ENCODE measurements around the gene KCNK5.

The KCNK5 gene

DNA sequence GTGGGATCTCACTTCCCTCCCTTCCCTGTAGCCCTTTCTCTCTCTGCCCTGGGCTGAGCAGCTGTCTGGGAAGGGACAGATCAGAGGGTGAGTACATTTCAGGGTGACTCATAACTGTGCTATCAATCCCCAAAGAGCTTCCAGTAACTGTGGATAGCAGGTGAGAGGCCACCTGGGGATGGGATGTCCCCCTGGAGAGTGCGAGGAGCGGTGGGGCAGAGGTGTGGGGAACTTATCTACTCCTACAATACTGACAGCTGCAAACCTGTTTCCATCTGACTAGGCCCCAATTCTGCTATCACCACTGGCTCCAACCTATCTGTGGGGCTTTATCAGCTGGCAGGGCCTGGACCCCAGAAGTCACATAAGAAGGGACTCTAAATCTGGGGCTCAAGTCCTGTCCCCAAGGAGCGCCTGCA lies 32.6 kb downstream of the KCNK5 start:
- DNase-seq = no peak

DNA sequence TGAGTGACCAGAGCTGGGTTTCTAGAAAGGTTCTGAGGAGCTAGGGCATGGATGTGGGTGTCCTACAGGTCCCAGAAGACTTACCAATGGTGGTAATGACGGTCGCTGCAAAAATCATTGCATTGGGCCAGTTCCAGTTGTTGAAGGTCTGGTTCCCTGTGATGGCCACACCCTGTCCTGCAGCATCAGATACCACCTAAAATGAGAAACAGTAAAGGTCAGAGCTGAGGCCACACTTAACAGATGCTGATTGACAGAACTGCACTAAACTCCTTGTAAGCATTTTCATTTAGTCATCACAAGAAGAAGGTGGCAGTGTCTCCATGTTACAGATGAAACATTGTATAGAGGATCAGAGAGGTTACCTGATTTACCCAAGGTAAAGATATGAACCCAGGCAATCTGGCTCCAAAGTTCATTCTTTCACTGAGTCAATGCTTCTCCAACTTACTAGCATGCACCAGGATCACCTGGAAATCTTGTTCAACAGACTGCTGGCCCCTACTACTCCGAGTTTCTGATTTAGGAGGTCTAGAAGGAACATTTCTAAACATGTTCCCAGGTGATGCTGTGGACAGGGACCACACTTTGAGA lies 33.4 kb downstream of the KCNK5 start:
- DNase-seq = no peak

DNA sequence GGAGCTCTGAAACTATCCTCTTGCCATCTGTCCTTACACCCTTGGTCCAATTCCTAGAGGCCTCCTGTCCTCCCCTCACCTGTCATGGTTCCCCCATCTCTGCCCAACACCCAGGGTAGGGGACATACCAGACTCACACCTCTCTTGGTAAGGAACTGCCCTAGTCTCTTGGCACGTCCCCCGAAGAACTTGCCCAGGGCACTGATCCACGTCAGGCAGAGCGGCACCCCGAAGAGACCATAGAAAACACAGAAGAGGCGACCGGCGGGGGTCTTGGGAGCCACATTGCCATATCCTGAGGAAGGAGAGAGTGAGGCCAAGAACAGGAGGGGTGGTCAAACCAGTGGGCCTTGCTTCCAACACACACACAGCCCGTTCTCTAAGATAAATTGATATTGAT lies 34.8 kb downstream of the KCNK5 start:
- no peak for DNase-seq

DNA sequence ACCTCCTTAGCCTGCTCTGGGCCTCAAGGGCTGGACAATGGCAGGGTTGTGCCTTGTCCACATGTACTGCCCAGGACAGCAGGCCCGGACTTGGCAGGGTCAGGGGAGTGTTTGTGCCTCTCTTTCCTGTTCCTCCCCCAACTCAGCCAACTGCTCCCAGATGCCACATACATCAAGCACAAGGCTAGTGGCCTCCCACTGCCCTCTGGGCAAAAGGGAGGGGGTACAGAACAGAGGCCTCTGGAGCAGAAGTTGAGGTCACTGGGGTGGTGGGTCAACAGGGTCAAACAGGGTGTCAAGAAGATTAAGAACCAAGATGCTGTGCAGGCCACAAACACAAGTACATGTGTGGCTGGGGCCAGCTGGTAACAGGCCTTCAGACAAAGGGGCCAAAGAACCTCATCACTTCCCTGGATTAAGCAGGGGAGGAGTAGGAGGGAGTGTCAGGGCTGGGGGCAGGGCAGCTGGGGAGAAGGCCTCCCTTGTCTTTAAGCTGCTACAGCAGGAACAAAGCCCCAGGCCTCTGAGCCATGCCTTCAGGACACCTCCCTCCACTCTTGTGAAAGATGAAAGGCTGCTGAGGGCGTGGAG lies 36.0 kb downstream of the KCNK5 start:
- DNase-seq = no peak

DNA sequence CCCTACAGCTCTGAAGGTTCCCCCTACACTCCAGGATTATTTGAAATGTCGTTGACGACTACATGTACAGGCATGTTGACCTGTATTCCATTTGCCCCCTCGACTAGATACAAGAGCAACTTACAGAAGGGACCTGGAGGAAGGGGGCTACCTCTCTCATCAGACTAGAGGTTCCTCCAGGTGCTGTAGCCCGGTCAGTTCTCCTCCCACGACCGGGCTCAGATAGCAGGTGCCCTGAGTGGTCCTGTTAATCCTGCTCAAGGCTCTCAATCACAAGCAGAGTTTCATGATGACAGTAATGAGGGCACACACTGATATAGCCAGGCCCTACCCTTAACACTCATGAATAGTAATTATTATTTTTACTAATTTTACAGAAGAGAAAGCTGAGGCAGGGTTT lies 36.5 kb downstream of the KCNK5 start:
- no peak for DNase-seq

DNA sequence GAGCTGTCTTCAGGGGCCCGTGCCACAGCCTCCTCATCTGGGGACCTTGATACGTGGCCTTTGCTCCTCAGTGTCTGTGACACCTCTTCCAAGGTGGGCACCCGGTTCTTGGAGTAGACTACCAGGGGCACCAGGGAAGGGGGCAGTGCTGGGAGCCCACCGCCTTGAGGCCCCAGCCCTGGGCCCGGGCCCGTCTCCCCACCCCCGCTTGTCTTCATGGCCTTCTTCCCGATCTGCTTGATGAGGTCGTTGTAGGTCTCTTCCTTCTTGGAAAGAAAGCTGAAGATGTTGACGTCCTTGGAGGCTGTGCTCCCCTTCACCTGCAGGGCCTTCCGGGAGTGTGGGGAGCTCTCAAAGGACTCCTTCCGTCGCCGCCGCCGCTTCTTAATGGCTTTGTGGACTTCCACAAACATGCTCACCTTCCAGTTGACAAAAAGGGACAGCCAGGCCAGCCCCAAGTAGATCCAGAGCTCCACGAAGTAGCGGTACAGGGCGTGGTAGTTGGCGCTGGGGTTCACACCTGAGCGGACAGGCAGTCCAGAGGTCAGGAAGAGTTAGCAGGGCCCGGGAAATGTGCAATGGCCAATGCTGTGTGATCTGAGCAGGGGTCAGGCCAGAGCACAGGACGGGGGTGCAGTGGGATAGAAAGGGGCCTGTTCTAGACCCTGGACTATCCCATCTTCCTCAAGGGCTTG lies 37.9 kb downstream of the KCNK5 start:
- no peak for DNase-seq

DNA sequence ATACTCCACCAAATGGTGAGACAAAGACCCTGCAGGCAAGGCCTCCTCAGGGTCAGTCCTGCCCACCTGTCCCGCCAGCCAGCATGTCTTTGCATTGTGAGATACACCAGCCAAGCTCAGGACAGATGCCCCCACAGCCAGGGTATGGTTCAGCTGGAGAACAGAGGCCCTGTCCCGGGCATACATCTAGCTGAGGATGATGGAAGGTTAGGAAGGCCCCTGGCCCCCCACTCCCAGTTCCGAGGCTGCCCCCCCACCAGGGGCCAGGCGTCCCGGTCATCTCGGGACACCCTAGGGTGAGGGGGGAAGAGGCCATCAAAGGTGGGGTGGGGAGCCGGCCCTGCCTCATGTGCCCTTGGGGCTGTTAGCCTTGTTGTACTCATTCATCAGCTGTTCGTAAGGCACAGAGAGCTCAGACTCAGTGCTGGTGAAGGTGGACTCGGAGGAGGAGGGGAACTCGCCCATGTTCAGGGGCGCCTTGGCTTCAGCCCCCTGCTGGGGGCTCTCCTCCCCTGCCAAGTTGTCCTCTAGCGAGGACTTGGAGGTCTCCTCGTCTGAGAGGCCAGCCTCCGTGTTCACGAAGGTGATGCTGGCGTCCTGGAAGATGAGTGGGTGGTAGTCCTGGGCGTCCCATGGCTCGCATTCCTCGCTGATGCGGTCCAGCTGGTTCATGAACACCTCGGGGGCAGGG lies 38.6 kb downstream of the KCNK5 start:
- DNase-seq = no peak

DNA sequence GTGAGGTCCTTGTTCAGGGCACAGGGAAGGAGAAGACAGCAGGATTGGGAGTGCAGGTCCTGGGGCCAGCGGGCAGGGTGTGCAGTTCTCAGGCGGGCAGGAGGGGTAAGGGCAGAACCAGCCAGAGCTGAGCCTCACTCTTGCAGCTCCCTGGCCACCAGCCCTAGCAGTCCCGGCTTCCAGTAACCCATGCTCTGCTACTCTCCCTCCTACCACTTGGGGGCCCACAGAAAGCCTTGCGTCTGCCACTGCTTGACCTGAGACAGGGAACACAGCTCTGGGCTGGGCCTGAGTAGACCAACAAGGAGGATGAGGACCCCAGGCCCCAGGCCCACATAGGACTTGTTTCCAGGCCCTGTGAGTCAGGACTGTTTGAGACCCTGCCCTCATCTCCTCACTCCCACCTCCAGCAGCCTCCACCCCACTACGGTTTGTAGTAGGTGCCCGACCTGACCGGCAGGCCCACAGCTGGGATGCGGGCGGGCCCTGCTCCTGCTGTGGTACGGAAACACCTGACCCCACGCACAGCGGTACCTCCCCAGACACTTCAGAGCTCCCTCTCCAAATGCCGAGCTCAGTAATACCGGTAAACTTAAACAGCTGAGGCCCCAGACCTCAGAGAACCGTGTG lies 39.2 kb downstream of the KCNK5 start:
- DNase-seq = peak; percentile 40

DNA sequence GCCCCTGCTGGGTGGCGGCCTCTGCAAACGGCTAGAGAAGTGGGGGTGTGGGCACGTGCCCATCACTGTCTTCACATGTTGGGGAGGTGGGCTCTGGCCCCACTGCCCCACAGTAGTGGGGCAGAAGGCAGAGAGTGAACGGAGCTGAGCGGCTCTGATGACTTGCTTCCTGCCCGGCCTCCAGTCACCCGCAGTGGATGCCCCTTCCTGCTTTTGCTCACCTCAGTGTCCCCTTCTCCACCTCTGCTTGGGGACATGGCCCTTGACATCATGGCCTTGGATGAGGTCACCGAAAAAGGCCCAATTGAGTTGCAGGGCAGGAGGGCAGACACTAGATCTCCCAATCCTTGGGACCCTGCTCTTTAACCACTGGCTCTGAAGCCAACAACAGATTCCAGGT lies 40.1 kb downstream of the KCNK5 start:
- DNase-seq = no peak

DNA sequence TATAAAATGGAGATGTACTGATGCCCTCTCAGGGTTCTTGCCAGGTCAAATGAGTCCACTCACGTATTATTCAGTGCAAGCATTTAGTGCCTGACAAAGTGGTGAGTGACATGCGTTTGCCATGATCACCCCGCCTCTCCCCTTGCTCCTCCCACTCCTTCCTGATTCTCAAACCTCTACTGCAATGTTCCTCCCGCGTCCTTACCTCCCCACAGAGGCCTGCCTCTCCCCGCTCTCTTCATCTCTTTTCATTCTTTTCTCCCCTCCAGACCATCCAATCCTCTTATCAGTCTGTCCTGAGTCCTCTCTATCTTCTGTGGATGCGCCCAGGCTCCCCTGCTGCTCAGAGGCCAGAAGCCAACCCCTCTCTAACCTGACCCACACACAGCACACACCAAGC lies 40.7 kb downstream of the KCNK5 start:
- peak; percentile 31 for DNase-seq

DNA sequence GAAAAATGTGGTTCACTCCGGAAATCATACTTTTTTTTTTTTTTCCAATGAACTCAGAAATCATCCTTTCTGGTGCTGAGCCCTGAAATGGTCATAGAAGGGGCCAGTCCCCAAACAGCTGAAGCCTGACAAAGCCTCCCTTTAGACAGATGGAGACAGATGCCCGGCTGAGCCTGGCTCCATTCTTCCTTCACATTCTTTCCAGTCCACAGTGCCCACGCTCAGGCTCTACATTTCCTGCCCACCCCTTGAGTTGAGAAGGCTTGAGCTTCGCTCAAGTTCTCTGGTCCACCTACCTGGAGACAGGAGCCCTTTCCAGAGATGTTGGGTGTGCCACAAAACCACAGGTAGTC lies 41.2 kb downstream of the KCNK5 start:
- no peak for DNase-seq

DNA sequence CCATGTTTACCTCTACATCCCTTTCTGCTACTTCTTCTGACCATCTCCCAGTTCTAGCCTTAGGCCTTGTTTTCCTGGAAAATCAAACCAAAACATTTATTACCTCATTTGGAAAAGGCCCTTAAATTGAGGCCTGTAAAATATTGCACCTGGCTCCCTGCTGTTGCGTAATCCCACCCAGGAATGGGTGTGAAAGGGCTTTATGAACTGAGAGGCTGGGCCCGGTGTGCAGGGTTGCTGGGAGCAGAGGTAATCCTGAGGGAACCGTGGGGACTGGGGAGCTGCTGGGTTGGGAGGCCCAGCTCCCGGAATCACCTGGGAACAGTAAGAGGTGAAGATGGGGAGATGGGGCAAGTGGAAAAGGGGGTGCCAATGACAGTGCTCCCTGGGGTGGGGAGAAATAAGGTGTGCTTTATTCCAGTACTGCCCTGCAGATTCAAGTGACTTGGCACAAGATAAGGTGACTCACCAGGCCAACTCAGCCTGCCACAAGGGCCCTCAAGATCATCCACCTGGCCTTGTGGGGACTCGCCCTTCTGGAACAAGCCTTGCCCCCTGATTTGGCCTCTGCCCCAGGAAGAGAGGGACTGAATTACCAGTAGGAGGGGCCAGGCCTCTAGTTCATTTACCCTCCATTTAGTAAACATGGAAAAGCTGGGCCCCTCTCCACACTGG lies 44.2 kb downstream of the KCNK5 start:
- DNase-seq = no peak

DNA sequence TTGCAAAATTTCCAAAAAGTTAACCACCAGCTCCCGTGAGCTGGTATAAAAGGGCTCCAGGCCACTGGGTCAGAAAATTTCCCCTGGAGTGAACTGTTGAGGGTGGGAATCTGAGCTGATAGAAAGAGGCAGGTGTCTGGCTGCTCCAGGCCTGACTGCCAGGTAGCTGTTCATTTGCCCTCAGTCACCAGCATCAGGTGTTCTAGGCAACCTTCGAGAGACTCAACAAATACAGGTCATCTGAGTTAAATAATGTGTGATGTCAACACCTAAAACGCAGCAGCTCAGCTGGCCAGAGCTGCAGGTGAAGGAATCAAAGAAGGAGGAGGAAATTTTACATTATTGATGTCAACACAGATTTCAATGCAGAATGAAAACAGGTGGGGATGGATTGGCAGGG lies 46.7 kb downstream of the KCNK5 start:
- DNase-seq = no peak

DNA sequence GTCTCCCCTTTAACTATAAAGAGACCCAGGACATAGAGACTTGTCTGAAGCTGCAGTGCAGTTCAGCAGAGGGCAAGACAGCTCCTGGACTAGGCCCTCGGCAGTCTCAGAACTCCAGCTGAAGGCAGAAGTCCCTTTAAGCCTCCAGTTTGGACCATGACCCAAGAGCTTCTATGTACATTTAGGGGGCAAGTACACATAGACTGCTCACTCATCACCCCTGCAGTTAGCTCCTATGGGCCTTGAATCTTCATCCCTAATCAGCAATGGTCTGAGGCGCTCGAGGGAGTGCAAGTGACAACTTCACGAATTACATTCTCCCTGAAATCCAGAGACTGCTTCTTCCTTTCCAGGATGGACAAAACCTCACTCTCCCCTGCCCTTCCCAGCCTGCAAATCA lies 47.4 kb downstream of the KCNK5 start:
- no peak for DNase-seq

DNA sequence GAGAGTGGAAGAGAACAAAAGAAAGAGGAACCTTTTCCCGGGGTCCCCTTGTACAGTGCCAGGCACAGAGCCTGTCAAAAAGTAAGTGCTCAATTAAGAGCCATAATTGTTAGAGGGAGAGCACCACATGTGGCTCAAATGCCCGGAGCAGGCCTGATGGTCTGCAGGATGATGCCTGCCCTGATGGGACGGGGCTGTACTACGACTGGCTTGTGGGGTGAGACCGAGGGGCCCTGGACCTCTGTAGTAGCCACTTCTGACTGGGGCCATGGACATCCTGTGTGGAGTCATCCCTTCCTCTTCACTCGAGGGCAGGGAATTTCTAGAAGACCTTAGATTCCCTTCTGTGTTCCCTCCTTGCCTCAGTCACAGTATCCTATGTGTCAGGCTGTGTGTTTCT lies 47.9 kb downstream of the KCNK5 start:
- DNase-seq = no peak

DNA sequence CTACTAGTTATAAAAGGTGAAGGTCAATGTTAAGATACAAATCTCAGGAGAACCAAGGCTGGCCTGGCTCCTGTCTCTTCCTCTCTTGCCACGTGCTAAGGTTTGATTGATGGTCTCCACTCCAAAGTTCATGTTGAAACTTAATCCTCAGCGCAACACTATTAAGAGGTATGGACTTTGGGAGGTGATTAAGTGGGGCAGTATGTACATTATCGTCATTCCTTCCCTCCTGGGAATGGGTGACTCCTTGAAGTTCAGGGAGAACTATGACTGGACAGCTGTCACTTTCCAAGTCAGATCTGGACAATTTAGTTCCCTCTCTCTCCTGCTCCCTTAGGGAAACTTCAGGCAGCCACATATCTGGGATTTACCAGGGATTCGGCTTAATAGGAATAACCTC lies 50.5 kb downstream of the KCNK5 start:
- DNase-seq = no peak

DNA sequence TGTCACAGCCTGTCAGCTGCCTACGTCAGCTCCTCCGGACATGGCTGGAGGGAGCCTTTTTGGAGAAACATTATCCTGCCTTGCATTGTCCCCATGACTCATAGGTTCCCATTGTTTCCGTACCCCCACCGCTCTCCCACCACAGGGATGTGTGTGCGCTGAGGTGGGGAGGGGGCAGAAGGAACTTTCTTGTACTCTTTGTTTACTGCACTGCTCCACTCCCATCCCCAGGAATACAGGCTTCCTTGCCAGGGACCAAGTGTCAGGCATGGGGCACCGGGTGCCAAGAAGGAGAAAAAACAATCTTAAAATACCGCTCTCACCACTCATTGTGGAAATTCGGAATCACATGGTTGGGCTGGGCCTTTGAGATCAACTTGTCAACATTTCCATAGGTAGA lies 51.0 kb downstream of the KCNK5 start:
- DNase-seq = no peak

DNA sequence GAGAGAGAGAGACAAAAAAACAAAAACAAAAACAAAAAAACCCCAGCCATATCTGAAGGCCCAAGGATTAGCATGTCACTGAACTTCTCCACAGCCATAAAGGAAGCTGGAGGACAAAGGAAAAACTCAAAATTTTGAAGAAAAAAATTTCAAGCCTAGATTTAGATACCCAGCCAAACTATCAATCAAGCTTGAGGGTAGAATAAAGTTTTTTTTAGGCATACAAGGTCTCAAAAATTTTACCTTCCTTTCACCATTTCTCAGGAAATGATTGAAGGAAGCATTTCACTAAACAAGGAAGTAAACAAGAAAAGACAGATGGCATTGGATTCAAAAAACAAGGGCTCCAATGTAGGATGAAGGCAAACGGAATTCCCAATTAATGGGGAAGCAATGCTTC lies 52.1 kb downstream of the KCNK5 start:
- DNase-seq = no peak

DNA sequence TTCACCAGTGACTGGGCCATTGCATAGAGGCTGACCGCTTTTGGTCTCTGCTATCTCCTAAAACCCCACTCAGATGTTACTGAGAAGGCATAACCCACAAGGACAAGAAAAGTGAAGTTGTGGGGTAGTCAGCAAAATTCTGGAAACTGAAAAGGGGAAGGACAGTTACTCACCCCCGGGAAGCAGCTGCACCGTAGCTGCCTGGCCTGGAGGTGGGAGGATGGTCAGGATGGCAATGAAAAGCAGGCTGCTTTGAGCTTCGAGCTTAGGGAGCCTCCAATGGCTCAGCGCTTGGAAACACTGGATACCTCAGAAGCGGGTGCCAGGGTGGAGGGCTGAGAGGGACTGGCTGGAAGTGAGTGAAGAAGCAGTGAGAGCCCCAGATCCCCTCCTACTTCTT lies 56.0 kb downstream of the KCNK5 start:
- no peak for DNase-seq

DNA sequence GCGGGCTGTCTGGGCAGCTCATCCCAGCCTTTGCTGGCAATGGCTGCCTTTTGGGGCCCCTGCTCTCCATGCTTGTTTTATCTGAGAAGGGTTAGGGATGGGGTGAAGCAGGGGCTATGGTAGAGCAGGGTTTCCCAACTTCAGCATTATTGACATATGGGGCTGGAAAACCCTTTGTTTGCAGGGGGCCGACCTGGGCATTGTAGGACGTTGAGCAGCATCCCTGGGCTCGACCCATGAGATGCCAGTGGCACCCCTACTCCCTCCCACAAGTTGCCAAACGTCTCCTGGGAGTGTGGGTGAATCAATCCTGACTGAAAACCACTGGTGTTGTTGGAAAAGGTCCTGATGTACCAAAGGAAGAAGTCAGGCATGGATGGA lies 56.9 kb downstream of the KCNK5 start:
- no peak for DNase-seq

DNA sequence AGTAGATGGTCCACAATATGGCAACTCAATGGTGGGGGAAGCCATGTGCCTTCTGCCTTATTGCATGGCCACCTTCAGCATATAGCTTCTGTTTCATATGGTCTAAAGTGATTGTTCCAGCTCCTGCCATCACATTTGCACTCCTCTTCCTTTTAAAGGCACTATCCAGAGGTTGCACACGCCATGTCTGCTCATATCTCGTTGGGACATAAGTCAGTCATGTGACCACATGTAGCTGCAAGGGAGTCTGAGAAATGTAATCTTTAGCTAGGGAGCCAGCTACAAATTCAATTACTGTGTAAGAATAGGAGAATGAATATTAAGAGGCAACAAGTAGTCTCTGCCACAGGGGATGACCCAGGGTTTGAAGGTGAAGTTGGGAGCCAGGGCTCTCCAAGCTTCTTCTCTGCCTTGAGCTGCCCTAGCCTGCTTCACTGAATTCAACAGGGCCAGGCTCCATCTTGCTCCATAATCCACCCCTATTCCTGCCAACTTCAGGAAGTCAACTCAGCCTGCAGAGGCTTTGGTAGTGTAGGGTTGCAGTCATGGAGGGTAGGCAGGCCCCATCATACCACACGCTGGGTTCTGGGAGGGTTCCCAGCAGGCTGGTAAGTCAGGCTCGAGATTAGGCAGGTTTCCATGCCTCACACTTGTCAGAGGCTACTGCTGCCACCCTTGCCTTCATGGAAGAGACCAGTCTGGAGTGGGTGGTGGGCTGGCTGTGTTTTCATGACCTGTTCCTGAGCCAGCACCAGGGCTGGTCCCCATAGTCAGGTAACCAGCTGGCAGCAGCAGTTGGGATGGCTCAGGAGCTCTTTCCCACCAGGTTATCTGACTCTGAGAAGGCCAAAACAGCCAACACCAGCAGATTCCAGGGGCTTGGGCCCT lies 57.5 kb downstream of the KCNK5 start:
- no peak for DNase-seq

DNA sequence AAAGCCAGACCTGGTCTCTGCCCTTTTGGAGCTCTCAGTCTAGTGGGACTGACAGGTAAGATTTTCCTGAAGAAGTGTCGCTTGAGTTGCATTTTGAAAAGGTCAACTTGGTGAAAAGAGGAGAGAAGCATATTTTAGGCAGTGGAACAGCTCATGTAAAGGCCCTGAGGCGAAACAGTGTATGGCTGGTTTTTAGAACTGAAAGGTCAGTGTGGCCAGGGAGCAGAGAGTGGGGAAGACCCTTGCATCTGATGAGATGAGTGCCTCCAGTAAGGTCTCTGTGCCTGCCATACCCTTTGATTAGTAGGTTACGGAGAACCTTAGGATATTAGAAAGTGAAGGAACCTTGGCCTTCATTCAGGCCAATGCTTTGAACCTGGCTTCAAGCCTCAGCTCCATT lies 58.4 kb downstream of the KCNK5 start:
- DNase-seq = no peak
